Measurements from ENCODE around the gene RPL13. TPM values are rescaled to one million over a fixed set of nuclear protein-coding genes. Genes with fewer than 3 reads are reported as not detected.

Gene RPL13
- total and polyA plus RNA-seq, 10 of the 15 experiments (the other 5 are each of a cell fraction or from before 2014, with no cell fraction given): 386 to 9,428 (median 2,486) TPM

- no peaks in the 10 kb centered on the region for H3K4me1 ChIP-seq (ENCODE audit: control insufficient read depth, insufficient read depth, low read length)
- no TSS peak for BruUV-seq (replicated peaks)
- no peaks in the 10 kb centered on the region for H4K20me1 ChIP-seq (ENCODE audit: control insufficient read depth, insufficient read depth)
- H3K27me3 ChIP-seq (replicated peaks in 1 of 2; ENCODE audit: control insufficient read depth in 2 of 2, insufficient read depth in 2 of 2, low read length in 1 of 2): no peaks in the 10 kb centered on the region
- TF ChIP-seq ASH2L (IDR thresholded peaks at IDR 0.05; ENCODE audit: borderline replicate concordance, low read depth) (no peak), ZZZ3 (IDR thresholded peaks at IDR 0.05; ENCODE audit: control insufficient read depth, insufficient read length, low read depth) (no peak), BMI1 (IDR thresholded peaks at IDR 0.05; ENCODE audit: borderline replicate concordance) (no peak), MTA2 (IDR thresholded peaks at IDR 0.05; ENCODE audit: low read depth) (no peak), BCL11A (IDR thresholded peaks at IDR 0.05; ENCODE audit: low read depth, low read length) (no peak), TCF3 (IDR thresholded peaks at IDR 0.05; ENCODE audit: borderline replicate concordance, insufficient read depth, low read depth, low read length) (no peak), CEBPZ (IDR thresholded peaks at IDR 0.05; ENCODE audit: low read depth, low read length) (no peak), HDGF (IDR thresholded peaks at IDR 0.05) (no peak), BRCA1 (IDR thresholded peaks at IDR 0.05; ENCODE audit: low read depth, low read length) (no peak)
- TF ChIP-seq, protein P1, sequence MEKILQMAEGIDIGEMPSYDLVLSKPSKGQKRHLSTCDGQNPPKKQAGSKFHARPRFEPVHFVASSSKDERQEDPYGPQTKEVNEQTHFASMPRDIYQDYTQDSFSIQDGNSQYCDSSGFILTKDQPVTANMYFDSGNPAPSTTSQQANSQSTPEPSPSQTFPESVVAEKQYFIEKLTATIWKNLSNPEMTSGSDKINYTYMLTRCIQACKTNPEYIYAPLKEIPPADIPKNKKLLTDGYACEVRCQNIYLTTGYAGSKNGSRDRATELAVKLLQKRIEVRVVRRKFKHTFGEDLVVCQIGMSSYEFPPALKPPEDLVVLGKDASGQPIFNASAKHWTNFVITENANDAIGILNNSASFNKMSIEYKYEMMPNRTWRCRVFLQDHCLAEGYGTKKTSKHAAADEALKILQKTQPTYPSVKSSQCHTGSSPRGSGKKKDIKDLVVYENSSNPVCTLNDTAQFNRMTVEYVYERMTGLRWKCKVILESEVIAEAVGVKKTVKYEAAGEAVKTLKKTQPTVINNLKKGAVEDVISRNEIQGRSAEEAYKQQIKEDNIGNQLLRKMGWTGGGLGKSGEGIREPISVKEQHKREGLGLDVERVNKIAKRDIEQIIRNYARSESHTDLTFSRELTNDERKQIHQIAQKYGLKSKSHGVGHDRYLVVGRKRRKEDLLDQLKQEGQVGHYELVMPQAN (conservative IDR thresholded peaks at IDR 0.05): no peak
- TF ChIP-seq, protein P2, sequence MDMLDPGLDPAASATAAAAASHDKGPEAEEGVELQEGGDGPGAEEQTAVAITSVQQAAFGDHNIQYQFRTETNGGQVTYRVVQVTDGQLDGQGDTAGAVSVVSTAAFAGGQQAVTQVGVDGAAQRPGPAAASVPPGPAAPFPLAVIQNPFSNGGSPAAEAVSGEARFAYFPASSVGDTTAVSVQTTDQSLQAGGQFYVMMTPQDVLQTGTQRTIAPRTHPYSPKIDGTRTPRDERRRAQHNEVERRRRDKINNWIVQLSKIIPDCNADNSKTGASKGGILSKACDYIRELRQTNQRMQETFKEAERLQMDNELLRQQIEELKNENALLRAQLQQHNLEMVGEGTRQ (IDR thresholded peaks at IDR 0.05; ENCODE audit: borderline replicate concordance, low read depth, low read length): no peak
- TF ChIP-seq, protein P3, sequence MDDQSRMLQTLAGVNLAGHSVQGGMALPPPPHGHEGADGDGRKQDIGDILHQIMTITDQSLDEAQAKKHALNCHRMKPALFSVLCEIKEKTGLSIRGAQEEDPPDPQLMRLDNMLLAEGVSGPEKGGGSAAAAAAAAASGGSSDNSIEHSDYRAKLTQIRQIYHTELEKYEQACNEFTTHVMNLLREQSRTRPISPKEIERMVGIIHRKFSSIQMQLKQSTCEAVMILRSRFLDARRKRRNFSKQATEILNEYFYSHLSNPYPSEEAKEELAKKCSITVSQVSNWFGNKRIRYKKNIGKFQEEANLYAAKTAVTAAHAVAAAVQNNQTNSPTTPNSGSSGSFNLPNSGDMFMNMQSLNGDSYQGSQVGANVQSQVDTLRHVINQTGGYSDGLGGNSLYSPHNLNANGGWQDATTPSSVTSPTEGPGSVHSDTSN (IDR thresholded peaks at IDR 0.05; ENCODE audit: insufficient replicate concordance, low read depth, low read length): no peak
- ATAC-seq: no peak
- intact Hi-C loops (cut with micrococcal nuclease; ENCODE audit: unreplicated experiment) (loop anchor here (2.0 to 5.0 kb wide), 2 partner anchors 223 to 313 kb away; no protein-coding TSS in a partner anchor), in situ Hi-C loops (cut with MboI) (loop anchor here (5.0 kb wide), 1 partner anchor 223 kb away; no protein-coding TSS in a partner anchor)
- no peak overlapping the region for H2AFZ ChIP-seq (ENCODE audit: control insufficient read depth, low read depth, low read length)
- WGBS (ENCODE audit: insufficient coverage, insufficient replicate concordance, low lambda C conversion rate, missing lambda C conversion rate): 66% methylated on average over 13 of the region's 13 CpGs
- RAD21 ChIA-PET (ENCODE audit: unreplicated experiment): no interaction called here
- peaks cover 6% of the 10 kb centered on the region for H3K79me2 ChIP-seq (ENCODE audit: control insufficient read depth, insufficient read depth, low read length)
- POLR2A ChIA-PET: no interaction called here
- no peak overlapping the region for H3K27ac ChIP-seq (ENCODE audit: control insufficient read depth, insufficient read depth)
- H3K4me2 ChIP-seq (ENCODE audit: control insufficient read depth, insufficient read depth): no peak overlapping the region
- no peak for DNase-seq (ENCODE audit: low read depth, low spot score)
- H3K36me3 ChIP-seq (ENCODE audit: control insufficient read depth in 2 of 2, insufficient read depth in 2 of 2, low read length in 1 of 2): no peaks in the 10 kb centered on the region; a peak in 1 of 4 replicates
- no peaks in the 10 kb centered on the region for H3K9me3 ChIP-seq (replicated peaks; ENCODE audit: control insufficient read depth, insufficient read depth, low read length)
- SMC1A ChIA-PET (ENCODE audit: uncharacterized antibody, unreplicated experiment): no interaction called here
- H3K9ac ChIP-seq (ENCODE audit: control insufficient read depth, insufficient read depth, low read length): no peak overlapping the region
- no peak overlapping the region for H3K4me3 ChIP-seq
- FAIRE-seq: no peak
- CTCF ChIA-PET: interaction anchor here (0.8 to 1.5 kb wide), 2 partner anchors 49 to 222 kb away, joined by 3 to 5 read pairs; no protein-coding TSS in a partner anchor
Measured at GRCh38 chr16:89555780-89556179, 4.7 kb upstream of the RPL13 start.
